GM23248 (cell line): ENCODE results near the gene PARG.

Experiments
- EZH2 ChIP-seq: fragments of 200-600 bp; sonication (generic); IDR thresholded peaks from 2 replicates; pipeline ENCODE4 v1.6.1; 2018; ENCODE audit warnings: antibody characterized with exemption, mild to moderate bottlenecking; ENCODE audit not compliant: insufficient read depth, poor library complexity, severe bottlenecking
- EZH2phosphoT487 ChIP-seq: fragments of 200-600 bp; sonication (generic); IDR thresholded peaks from 2 replicates; pipeline ENCODE4 v1.6.1; 2018; ENCODE audit warnings: antibody characterized with exemption, moderate library complexity, mild to moderate bottlenecking, low read depth; ENCODE audit not compliant: insufficient read depth

DNA sequence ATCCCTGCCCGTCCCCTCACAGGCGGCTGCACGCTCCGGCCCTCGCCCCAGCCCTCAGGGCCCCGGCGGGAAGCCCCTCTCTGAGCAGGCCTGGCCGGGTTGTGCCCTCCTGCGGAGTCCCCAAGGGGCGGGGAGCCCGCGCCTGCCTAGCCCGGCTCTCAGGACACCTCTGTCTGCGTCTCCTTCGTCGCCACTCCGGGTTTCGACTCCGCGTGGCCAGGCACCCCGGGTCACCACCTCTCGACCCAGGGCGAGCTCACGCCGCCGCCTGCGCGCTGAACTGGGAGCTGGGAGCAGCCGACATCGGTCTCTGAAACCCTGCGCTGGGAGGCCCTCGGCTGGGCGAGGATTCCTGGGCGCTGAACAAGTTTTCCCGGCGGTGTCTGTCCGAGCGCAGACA, 173.5 kb downstream of the PARG start:
- no peak for TF ChIP-seq EZH2
- TF ChIP-seq EZH2phosphoT487 = no peak
